Tibial nerve (tissue), 4 donors: ENCODE results near the gene ASIC2. TPM values are rescaled to one million over a fixed set of nuclear protein-coding genes. Genes with fewer than 3 reads are reported as not detected.
A peak's percentile ranks its signal among the peaks of the same experiment; 100 is the strongest.

Experiments
- DNase-seq, 2 donors: peaks; one replicate each; pipeline ENCODE4 v3.0.0-alpha.2; 2019; ENCODE audit warnings: low spot score in 2 of 2
- H3K27ac ChIP-seq, 4 donors: fragments of 200-600 bp; sonication (generic) in 3 of 4; one replicate each; pipeline ENCODE4 v1.5.1; 2017 to 2019; ENCODE audit warnings: mild to moderate bottlenecking in 1 of 4
- H3K27me3 ChIP-seq, 2 donors: fragments of 200-600 bp; sonication (generic) in 1 of 2; one replicate each; pipeline versions ENCODE4 v1.5.1 to v1.6.0; 2017 to 2019
- H3K36me3 ChIP-seq, 3 donors: fragments of 200-600 bp; sonication (generic); one replicate each; pipeline ENCODE4 v1.5.1; 2018 to 2019
- H3K4me1 ChIP-seq, 4 donors: fragments of 200-600 bp; sonication (generic) in 3 of 4; one replicate each; pipeline ENCODE4 v1.5.1; 2017 to 2019
- H3K4me3 ChIP-seq, 4 donors: fragments of 200-600 bp; sonication (generic) in 3 of 4; one replicate each; pipeline ENCODE4 v1.5.1; 2017 to 2019; ENCODE audit warnings: mild to moderate bottlenecking in 1 of 4, moderate library complexity in 1 of 4
- H3K9me3 ChIP-seq, 4 donors: fragments of 200-600 bp; sonication (generic) in 3 of 4; one replicate each; pipeline ENCODE4 v1.5.1; 2017 to 2019
- CTCF ChIP-seq, 5 experiments: fragments of 200-600 bp in 3 of 5; fragments of 450-650 bp in 2 of 5; sonication (generic) in 3 of 5; IDR thresholded peaks; one replicate each; pipeline ENCODE4 v1.5.1; 2016 to 2019; ENCODE audit warnings: antibody characterized with exemption in 5 of 5, mild to moderate bottlenecking in 3 of 5, moderate library complexity in 2 of 5
- EP300 ChIP-seq, 2 donors: sonication (generic); formaldehyde crosslinking; IDR thresholded peaks; one replicate each; pipeline ENCODE4 v1.6.1; 2017; ENCODE audit warnings: antibody characterized with exemption in 2 of 2, mild to moderate bottlenecking in 1 of 2
- POLR2A ChIP-seq, 2 donors: fragments of 450-650 bp; IDR thresholded peaks; one replicate each; pipeline ENCODE4 v1.6.1; 2017; ENCODE audit warnings: antibody characterized with exemption in 2 of 2, mild to moderate bottlenecking in 2 of 2, moderate library complexity in 2 of 2
- WGBS, 2 donors: methylation state at CpG; one replicate each; pipeline ENCODE4 v1.1.5; 2018; 5-methylcytosine and 5-hydroxymethylcytosine counted together
- total RNA-seq, 4 donors: library from RNA; depleted of rRNA; stranded (reverse); fragments of >200 nt; gene quantifications; one replicate each; pipeline ENCODE4 v1.1.0, GENCODE V29; 2016

The ASIC2 gene
- total RNA-seq, 4 donors from 2014 or later = 0.21 to 1.5 (median 0.50) TPM

- Histone ChIP-seq H3K27ac (no peak overlapping the region), H3K9me3 (no peaks in the 10 kb centered on the region), H3K27me3 (peaks cover 0 to 37% of the 10 kb centered on the region in 2 donors), H3K4me3 (no peak overlapping the region), H3K36me3 (no peaks in the 10 kb centered on the region), H3K4me1 (peaks cover 0 to 21% (median 0%) of the 10 kb centered on the region in 4 donors)
- no peak for DNase-seq
- WGBS, 2 donors = 72 to 80% methylated on average over 5 to 7 of the region's 8 CpGs
- no peak for TF ChIP-seq CTCF (IDR thresholded peaks at IDR 0.05)
- no peak for TF ChIP-seq EP300 (IDR thresholded peaks at IDR 0.05)
- TF ChIP-seq POLR2A (IDR thresholded peaks at IDR 0.05) = no peak
Measured at GRCh38 chr17:33290253-33290652, 2.8 kb downstream of the ASIC2 start.

GRCh38 chr17:33288954-33289353 is 4.1 kb downstream of the ASIC2 start:
- H3K27me3 ChIP-seq = peaks cover 0 to 30% of the 10 kb centered on the region in 2 donors
- 29 to 54% methylated on average over 1 of the region's 1 CpG for WGBS, 2 donors
- no peak for DNase-seq

GRCh38 chr17:33287096-33287725 is 5.9 kb downstream of the ASIC2 start:
- no peak for DNase-seq
- TF ChIP-seq EP300 (IDR thresholded peaks at IDR 0.05) (no peak), POLR2A (IDR thresholded peaks at IDR 0.05) (no peak), CTCF (IDR thresholded peaks at IDR 0.05) (no peak)
- 67 to 68% methylated on average over 3 of the region's 3 CpGs for WGBS, 2 donors

More at GRCh38 chr17:33288954-33289353, 4.1 kb downstream of the ASIC2 start:
- Histone ChIP-seq H3K4me1 (peaks cover 0 to 28% (median 3%) of the 10 kb centered on the region in 4 donors), H3K27ac (no peak overlapping the region), H3K36me3 (no peaks in the 10 kb centered on the region), H3K4me3 (no peak overlapping the region), H3K9me3 (no peaks in the 10 kb centered on the region)
- TF ChIP-seq CTCF (IDR thresholded peaks at IDR 0.05) (no peak), EP300 (IDR thresholded peaks at IDR 0.05) (no peak), POLR2A (IDR thresholded peaks at IDR 0.05) (no peak)

GRCh38 chr17:33285413-33285812 is 7.7 kb downstream of the ASIC2 start:
- Histone ChIP-seq H3K36me3 (no peaks in the 10 kb centered on the region), H3K4me3 (no peak overlapping the region), H3K27me3 (peaks cover 0 to 2% of the 10 kb centered on the region in 2 donors), H3K4me1 (peaks cover 0 to 13% (median 4%) of the 10 kb centered on the region in 4 donors), H3K9me3 (no peaks in the 10 kb centered on the region), H3K27ac (no peak overlapping the region)
- DNase-seq = no peak
- no peak for TF ChIP-seq CTCF (IDR thresholded peaks at IDR 0.05)
- no peak for TF ChIP-seq EP300 (IDR thresholded peaks at IDR 0.05)
- no peak for TF ChIP-seq POLR2A (IDR thresholded peaks at IDR 0.05)
- WGBS, 2 donors = 68 to 75% methylated on average over 3 of the region's 3 CpGs

More at GRCh38 chr17:33287096-33287725, 5.9 kb downstream of the ASIC2 start:
- no peak overlapping the region for H3K4me3 ChIP-seq
- H3K27me3 ChIP-seq = peaks cover 0 to 15% of the 10 kb centered on the region in 2 donors
- H3K9me3 ChIP-seq = no peaks in the 10 kb centered on the region
- no peak overlapping the region for H3K27ac ChIP-seq
- H3K4me1 ChIP-seq = peaks cover 0 to 20% (median 4%) of the 10 kb centered on the region in 4 donors
- H3K36me3 ChIP-seq = no peaks in the 10 kb centered on the region

GRCh38 chr17:33284022-33284421 is 9.1 kb downstream of the ASIC2 start:
- no peak overlapping the region for H3K27ac ChIP-seq
- DNase-seq = peak in 1 of 2 donors; percentile 24
- H3K27me3 ChIP-seq = no peaks in the 10 kb centered on the region
- no peak for TF ChIP-seq CTCF (IDR thresholded peaks at IDR 0.05)
- no peak for TF ChIP-seq POLR2A (IDR thresholded peaks at IDR 0.05)
- TF ChIP-seq EP300 (IDR thresholded peaks at IDR 0.05) = peak in 1 of 2 donors; percentile 15
- peaks cover 0 to 13% (median 4%) of the 10 kb centered on the region in 4 donors for H3K4me1 ChIP-seq
- no peaks in the 10 kb centered on the region for H3K9me3 ChIP-seq
- WGBS, 2 donors = 16 to 17% methylated on average over 4 of the region's 4 CpGs
- H3K4me3 ChIP-seq = no peak overlapping the region
- H3K36me3 ChIP-seq = no peaks in the 10 kb centered on the region
